WTC11 (cell line): ENCODE data around the gene RNASEH1. TPM values are rescaled to one million over a fixed set of nuclear protein-coding genes. Genes with fewer than 3 reads are reported as not detected.

Source experiments
- ATAC-seq: fragments of 200-7000 bp; cut with Tn5 transposase; 2 replicates; pipeline ENCODE4 v1.10.0; 2021; ENCODE audit warnings: mild to moderate bottlenecking, moderate library complexity
- CTCF ChIA-PET: fragments of 300-600 bp; sonication (Branson Sonifier 250); formaldehyde crosslinking; loops from one replicate; lab custom pipeline; 2021; ENCODE audit warnings: antibody characterized with exemption; lab: Charles Lee
- POLR2A ChIA-PET: fragments of 350-600 bp; sonication (Branson Sonifier 250); formaldehyde crosslinking; loops from one replicate; lab custom pipeline; 2021; ENCODE audit warnings: antibody characterized with exemption; lab: Charles Lee
- DNase-seq: peaks from one replicate; pipeline ENCODE4 v3.0.0; 2021; ENCODE audit warnings: low spot score
- H3K27ac Mint-ChIP-seq: 2 replicates; pipeline ENCODE4 v1.8.0; 2021; ENCODE audit warnings: mixed read lengths
- H3K27me3 Mint-ChIP-seq: 2 replicates; pipeline ENCODE4 v1.8.0; 2021; ENCODE audit warnings: low read depth, mild to moderate bottlenecking, moderate library complexity, mixed read lengths
- H3K36me3 Mint-ChIP-seq: 2 replicates; pipeline ENCODE4 v1.8.0; 2021; ENCODE audit warnings: mixed read lengths
- H3K4me1 Mint-ChIP-seq: 2 replicates; pipeline ENCODE4 v1.8.0; 2022; ENCODE audit warnings: mixed read lengths
- H3K4me3 Mint-ChIP-seq: 2 replicates; pipeline ENCODE4 v1.8.0; 2021; ENCODE audit warnings: mild to moderate bottlenecking, moderate library complexity, mixed read lengths
- H3K9me3 Mint-ChIP-seq: 2 replicates; pipeline ENCODE4 v1.8.0; 2021; ENCODE audit warnings: mixed read lengths
- ARID4B ChIP-seq: sonication (generic); formaldehyde crosslinking; IDR thresholded peaks from 2 replicates; pipeline ENCODE4 v1.8.0; 2023; ENCODE audit warnings: missing genetic modification reagents, mild to moderate bottlenecking, borderline replicate concordance
- CDX4 ChIP-seq: fragments of 250-450 bp; sonication (Bioruptor Pico); IDR thresholded peaks from 2 replicates; pipeline ENCODE4 v1.9.0; 2021; ENCODE audit warnings: moderate library complexity, mild to moderate bottlenecking, inconsistent platforms, borderline replicate concordance
- E2F1 ChIP-seq: sonication (generic); formaldehyde crosslinking; IDR thresholded peaks from 2 replicates; pipeline ENCODE4 v1.8.0; 2022; ENCODE audit warnings: mild to moderate bottlenecking, missing genetic modification reagents
- EMX1 ChIP-seq: fragments of 250-450 bp; sonication (Bioruptor Pico); IDR thresholded peaks from 2 replicates; pipeline ENCODE4 v1.8.0; 2021; ENCODE audit warnings: mild to moderate bottlenecking
- ETV6 ChIP-seq: sonication (generic); formaldehyde crosslinking; IDR thresholded peaks from 2 replicates; pipeline ENCODE4 v1.8.1; 2022; ENCODE audit warnings: mild to moderate bottlenecking, missing genetic modification reagents
- JUN ChIP-seq: sonication (generic); formaldehyde crosslinking; IDR thresholded peaks from 2 replicates; pipeline ENCODE4 v1.8.0; 2023; ENCODE audit warnings: mild to moderate bottlenecking, missing genetic modification reagents
- MXD4 ChIP-seq: fragments of 250-450 bp; sonication (Bioruptor Pico); IDR thresholded peaks from 2 replicates; pipeline ENCODE4 v1.8.0; 2021; ENCODE audit warnings: mild to moderate bottlenecking, moderate library complexity, borderline replicate concordance
- MYBL2 ChIP-seq: sonication (generic); formaldehyde crosslinking; IDR thresholded peaks from 2 replicates; pipeline ENCODE4 v1.8.1; 2023; ENCODE audit warnings: mild to moderate bottlenecking, moderate library complexity, missing genetic modification reagents
- NFATC4 ChIP-seq: fragments of 250-450 bp; sonication (Bioruptor Pico); IDR thresholded peaks from 2 replicates; pipeline ENCODE4 v1.9.0; 2021; ENCODE audit warnings: mild to moderate bottlenecking
- NFYB ChIP-seq: sonication (generic); formaldehyde crosslinking; conservative IDR thresholded peaks from 2 replicates; pipeline ENCODE4 v1.8.0; 2022; ENCODE audit warnings: low read depth, missing genetic modification reagents
- NR2C2 ChIP-seq: sonication (generic); formaldehyde crosslinking; IDR thresholded peaks from 2 replicates; pipeline ENCODE4 v1.8.0; 2022; ENCODE audit warnings: mild to moderate bottlenecking, missing genetic modification reagents
- NR3C1 ChIP-seq: sonication (generic); formaldehyde crosslinking; conservative IDR thresholded peaks from 2 replicates; pipeline ENCODE4 v1.8.1; 2023; ENCODE audit warnings: low read depth, mild to moderate bottlenecking, missing genetic modification reagents
- SOX15 ChIP-seq: fragments of 250-450 bp; sonication (Bioruptor Pico); IDR thresholded peaks from 2 replicates; pipeline ENCODE4 v1.9.0; 2021; ENCODE audit warnings: mild to moderate bottlenecking
- SP1 ChIP-seq: sonication (generic); formaldehyde crosslinking; conservative IDR thresholded peaks from 2 replicates; pipeline ENCODE4 v1.8.1; 2022; ENCODE audit warnings: missing genetic modification reagents
- STAT6 ChIP-seq: sonication (generic); formaldehyde crosslinking; conservative IDR thresholded peaks from 2 replicates; pipeline ENCODE4 v1.8.1; 2023; ENCODE audit warnings: mild to moderate bottlenecking, low read depth, missing genetic modification reagents, moderate library complexity
- ZNF425 ChIP-seq: fragments of 250-450 bp; sonication (Bioruptor Pico); conservative IDR thresholded peaks from 2 replicates; pipeline ENCODE4 v1.9.0; 2021; ENCODE audit warnings: mild to moderate bottlenecking
- total RNA-seq: library from RNA; stranded (reverse); gene quantifications from 3 replicates; pipeline ENCODE4 v1.2.3, GENCODE V29; 2021
- TF ChIP-seq, protein P1 (sequence below): sonication (generic); formaldehyde crosslinking; IDR thresholded peaks from 2 replicates; pipeline ENCODE4 v1.8.0; 2022; ENCODE audit warnings: mild to moderate bottlenecking, missing genetic modification reagents
- TF ChIP-seq, protein P2 (sequence below): fragments of 250-450 bp; sonication (Bioruptor Pico); IDR thresholded peaks from 2 replicates; pipeline ENCODE4 v1.8.0; 2021; ENCODE audit warnings: mild to moderate bottlenecking
- TF ChIP-seq, protein P3 (sequence below): fragments of 250-450 bp; sonication (Bioruptor Pico); IDR thresholded peaks from 2 replicates; pipeline ENCODE4 v1.9.0; 2021; ENCODE audit warnings: mild to moderate bottlenecking

RNASEH1 gene
- total RNA-seq, 1 experiment from 2014 or later = 44.4 TPM

DNA sequence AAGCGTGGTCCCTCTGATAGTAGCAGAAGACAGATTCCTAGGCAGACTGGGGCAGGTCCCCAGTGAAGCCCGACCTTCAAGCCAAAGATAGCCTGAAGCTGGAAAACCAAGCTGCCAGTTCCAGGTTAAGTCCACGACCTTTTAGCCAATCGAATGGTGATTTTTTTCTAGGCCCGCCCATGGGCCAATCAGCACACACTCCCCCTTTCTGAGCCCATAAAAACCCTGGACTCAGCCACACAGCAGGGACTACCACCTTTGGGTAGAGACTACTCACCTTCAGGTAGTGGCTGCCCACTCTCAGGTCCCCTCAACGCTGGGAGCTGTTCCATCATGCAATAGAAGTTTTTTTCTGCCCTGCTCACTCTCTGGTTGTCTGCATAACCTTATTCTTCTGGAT is 24.3 kb downstream of the RNASEH1 start:
- Mint-ChIP-seq H3K9me3 (peaks cover 7% of the 10 kb centered on the region), H3K27me3 (no peaks in the 10 kb centered on the region), H3K36me3 (no peaks in the 10 kb centered on the region), H3K4me3 (no peak overlapping the region), H3K27ac (no peak overlapping the region), H3K4me1 (peaks cover 10% of the 10 kb centered on the region)
- DNase-seq (peak; percentile 17), ATAC-seq (peak; percentile 57)
- ChIA-PET CTCF (interaction anchor here (0.6 to 1.8 kb wide), 2 partner anchors 14 to 110 kb away, joined by 3 to 5 read pairs; no protein-coding TSS in a partner anchor), POLR2A (interaction anchor here (1.2 kb wide), 1 partner anchor 25 kb away, joined by 3 read pairs; the partner anchor contains the start of gene RNASEH1)
- TF ChIP-seq NR3C1 (CRISPR knock-in tag) = no peak
- peak; percentile 34; the same call in 1 of the 2 replicates for TF ChIP-seq NFYB (CRISPR knock-in tag)
- TF ChIP-seq, protein P1, sequence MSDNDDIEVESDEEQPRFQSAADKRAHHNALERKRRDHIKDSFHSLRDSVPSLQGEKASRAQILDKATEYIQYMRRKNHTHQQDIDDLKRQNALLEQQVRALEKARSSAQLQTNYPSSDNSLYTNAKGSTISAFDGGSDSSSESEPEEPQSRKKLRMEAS (CRISPR knock-in tag) = no peak
- TF ChIP-seq NR2C2 (CRISPR knock-in tag) = no peak

- H3K27me3 Mint-ChIP-seq = no peaks in the 10 kb centered on the region
- TF ChIP-seq SOX15 (CRISPR knock-in tag) = no peak
- TF ChIP-seq STAT6 (CRISPR knock-in tag) = no peak
- no peak for TF ChIP-seq EMX1
- TF ChIP-seq, protein P2, sequence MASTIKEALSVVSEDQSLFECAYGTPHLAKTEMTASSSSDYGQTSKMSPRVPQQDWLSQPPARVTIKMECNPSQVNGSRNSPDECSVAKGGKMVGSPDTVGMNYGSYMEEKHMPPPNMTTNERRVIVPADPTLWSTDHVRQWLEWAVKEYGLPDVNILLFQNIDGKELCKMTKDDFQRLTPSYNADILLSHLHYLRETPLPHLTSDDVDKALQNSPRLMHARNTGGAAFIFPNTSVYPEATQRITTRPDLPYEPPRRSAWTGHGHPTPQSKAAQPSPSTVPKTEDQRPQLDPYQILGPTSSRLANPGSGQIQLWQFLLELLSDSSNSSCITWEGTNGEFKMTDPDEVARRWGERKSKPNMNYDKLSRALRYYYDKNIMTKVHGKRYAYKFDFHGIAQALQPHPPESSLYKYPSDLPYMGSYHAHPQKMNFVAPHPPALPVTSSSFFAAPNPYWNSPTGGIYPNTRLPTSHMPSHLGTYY (CRISPR knock-in tag) = no peak
- no peak for TF ChIP-seq MYBL2 (CRISPR knock-in tag)
- TF ChIP-seq MXD4 = no peak
- TF ChIP-seq, protein P3, sequence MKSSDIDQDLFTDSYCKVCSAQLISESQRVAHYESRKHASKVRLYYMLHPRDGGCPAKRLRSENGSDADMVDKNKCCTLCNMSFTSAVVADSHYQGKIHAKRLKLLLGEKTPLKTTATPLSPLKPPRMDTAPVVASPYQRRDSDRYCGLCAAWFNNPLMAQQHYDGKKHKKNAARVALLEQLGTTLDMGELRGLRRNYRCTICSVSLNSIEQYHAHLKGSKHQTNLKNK (CRISPR knock-in tag) = no peak
- TF ChIP-seq ARID4B = no peak
- no peak for TF ChIP-seq E2F1 (CRISPR knock-in tag)
- no peak for TF ChIP-seq JUN (CRISPR knock-in tag)
- TF ChIP-seq ZNF425 (CRISPR knock-in tag) = no peak
- TF ChIP-seq NFATC4 (CRISPR knock-in tag) = no peak
- no peak for TF ChIP-seq ETV6 (CRISPR knock-in tag)
- TF ChIP-seq SP1 (CRISPR knock-in tag) = no peak
- no peak for TF ChIP-seq CDX4 (CRISPR knock-in tag)
- no peak overlapping the region for H3K27ac Mint-ChIP-seq
- ChIA-PET POLR2A (no interaction called here), CTCF (interaction anchor here (1.8 kb wide), 1 partner anchor 109 kb away, joined by 5 read pairs; no protein-coding TSS in a partner anchor)
- H3K36me3 Mint-ChIP-seq = no peaks in the 10 kb centered on the region
- DNase-seq = no peak
- peaks cover 10% of the 10 kb centered on the region for H3K4me1 Mint-ChIP-seq
- no peak for ATAC-seq
- H3K9me3 Mint-ChIP-seq = peaks cover 7% of the 10 kb centered on the region
- no peak overlapping the region for H3K4me3 Mint-ChIP-seq
Observed at GRCh38 chr2:3532941-3533340, 25.2 kb downstream of the RNASEH1 start.
